SH-SY5Y (cell line): ENCODE results near the gene PI16.

Source experiments
- GATA2 ChIP-seq: IDR thresholded peaks from 2 replicates; pipeline ENCODE4 v1.6.1; 2011; ENCODE audit warnings: mild to moderate bottlenecking, low read depth, low read length
- GATA3 ChIP-seq: IDR thresholded peaks from 2 replicates; pipeline ENCODE4 v1.6.1; 2011; ENCODE audit warnings: low read depth, mild to moderate bottlenecking, low read length, moderate library complexity

Gene PI16

DNA sequence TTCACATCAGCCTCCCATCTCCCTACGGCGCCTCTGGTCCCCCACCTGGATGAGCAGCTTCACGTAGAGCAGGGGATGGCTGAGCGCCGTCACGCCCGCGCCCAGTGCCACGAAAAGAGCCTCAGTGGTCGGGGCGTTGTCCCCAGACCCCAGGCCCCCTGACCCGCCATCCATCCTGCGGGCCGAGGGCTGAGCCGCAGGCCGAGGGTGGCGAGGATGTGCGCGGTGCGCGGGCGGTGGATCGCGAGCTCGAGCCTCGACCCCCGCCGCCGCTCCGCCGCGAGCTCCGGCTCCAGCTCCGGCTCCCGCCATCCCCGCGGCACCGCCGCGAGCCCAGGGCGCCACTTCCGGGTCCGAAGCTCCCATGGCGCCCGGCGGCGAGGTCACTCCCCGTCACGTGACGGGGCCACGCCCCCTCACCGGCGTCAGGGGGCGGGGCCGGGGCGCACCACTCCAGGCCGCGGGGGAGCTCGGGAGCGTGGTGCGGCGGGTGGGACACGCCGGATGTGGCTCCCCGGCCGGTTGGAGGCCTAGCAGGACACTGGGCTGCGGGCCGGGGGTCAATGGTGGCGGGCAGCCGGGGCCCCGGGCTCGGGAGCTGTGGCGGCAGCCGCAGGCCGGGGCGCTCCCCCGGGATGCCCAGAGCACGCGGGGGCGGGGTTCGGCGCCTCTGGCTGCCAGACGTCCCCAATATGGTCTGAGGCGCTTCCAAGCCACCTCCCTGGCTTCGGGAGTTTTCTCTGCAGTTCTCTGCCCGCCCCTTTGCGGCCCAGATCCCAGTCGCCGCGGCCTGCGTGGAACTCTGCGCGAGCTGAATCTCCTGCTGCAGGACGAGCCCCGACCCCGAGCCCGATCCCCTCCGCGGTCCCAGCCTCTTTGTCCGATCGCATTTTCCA is 31.5 kb downstream of the PI16 start, which contains the start of gene MTCH1:
MTCH1 (minus strand) TSS at position 389 of the 896 bp plus-strand sequence; CDS start at position 366, 23 bp downstream.
- no peak for TF ChIP-seq GATA2
- no peak for TF ChIP-seq GATA3

DNA sequence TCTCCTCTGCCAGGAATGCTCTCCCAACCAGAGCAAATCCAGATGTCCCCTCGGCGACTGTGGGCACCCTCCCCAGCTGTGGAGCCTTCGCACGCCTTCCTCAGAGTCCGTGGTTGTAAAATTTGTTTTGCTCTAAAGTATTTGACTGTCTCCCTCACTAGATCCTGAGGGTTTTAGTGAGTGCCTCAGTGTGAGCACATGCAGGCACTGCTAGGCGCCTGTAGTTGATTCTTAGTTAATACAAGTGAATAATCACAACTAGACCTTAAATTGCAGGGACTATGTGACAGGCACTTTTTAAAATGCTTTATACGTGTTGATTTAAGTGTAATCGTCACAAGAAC is 32.1 kb downstream of the PI16 start:
- TF ChIP-seq GATA3 (no peak), GATA2 (no peak)

DNA sequence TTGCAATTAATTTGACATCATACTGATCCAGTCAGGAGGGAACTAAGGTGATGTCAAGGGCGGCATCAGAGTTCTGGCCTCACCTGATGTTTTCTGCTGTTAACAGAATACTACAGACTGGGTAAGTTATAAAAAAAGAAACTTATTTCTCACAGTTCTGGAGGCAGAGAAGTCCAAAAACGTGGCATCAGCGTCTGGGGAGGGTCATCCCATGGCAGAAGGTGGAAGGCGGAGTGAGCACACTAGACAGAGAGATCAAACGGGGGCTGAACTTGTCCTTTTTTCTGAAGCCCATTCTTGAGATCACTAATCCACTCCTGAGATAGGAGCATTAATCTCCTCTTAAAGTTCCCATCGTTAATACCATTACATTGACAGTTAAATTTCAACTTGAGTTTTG is 34.7 kb downstream of the PI16 start:
- no peak for TF ChIP-seq GATA3
- no peak for TF ChIP-seq GATA2

DNA sequence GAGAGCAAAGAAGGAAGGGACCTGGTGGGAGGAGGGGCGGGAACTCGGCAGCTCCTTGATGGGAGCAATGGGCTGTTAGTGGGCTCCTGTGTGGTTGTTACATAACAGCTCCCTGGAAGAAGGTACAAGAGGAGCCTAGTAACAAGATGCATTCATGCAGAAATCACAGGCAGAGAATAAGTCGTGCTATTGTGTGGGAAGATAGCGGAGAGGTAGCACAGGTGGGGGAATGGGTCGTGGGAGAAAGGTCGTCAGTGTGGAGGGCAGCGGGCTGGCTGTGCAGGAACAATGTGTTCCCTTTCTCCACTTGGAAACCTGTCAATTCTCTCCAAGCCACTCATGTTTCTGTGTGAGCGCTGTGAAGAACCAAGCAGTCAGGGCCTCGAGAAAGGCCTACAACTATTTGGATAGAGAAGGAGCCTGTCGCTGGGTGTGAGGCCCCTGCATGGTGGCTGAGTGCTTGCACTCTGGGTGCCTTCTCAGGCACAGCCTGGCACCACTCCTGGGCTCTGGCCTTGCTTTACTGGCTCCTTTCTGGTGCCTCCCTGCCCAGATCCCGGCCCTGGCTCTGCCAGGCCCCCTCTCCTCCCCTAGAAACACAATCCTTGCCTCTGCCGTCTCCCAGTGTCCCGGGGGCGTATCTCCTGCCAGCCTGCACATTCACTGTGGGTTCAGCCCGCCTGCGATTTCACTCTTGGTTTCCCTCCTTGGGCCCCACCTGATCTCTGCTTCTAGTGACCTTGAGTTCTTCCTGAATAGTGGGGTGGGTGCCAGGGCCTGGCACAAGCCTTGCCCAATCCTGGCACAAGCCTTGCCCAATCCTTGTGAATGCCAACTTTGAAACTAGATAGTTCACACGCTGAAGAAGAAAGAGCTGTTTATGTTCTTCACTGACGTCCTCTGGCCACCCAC is 43.5 kb downstream of the PI16 start:
- TF ChIP-seq GATA3 (no peak), GATA2 (no peak)

DNA sequence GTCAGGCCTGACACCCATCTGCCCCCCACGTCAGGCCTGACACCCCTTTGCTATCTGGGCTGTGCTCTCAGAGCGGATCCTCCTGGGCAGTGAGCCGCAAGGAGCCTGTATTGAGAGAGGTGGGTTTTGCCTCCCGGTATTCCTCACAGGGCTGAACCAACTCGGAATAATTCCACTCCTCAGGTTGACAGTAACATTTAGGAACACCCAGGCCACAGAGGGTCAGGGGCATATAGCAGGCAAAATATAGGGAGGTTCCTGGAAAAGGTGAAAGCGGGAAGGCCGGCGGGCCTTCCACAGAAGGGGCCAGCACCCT is 44.1 kb downstream of the PI16 start:
- no peak for TF ChIP-seq GATA2
- no peak for TF ChIP-seq GATA3

DNA sequence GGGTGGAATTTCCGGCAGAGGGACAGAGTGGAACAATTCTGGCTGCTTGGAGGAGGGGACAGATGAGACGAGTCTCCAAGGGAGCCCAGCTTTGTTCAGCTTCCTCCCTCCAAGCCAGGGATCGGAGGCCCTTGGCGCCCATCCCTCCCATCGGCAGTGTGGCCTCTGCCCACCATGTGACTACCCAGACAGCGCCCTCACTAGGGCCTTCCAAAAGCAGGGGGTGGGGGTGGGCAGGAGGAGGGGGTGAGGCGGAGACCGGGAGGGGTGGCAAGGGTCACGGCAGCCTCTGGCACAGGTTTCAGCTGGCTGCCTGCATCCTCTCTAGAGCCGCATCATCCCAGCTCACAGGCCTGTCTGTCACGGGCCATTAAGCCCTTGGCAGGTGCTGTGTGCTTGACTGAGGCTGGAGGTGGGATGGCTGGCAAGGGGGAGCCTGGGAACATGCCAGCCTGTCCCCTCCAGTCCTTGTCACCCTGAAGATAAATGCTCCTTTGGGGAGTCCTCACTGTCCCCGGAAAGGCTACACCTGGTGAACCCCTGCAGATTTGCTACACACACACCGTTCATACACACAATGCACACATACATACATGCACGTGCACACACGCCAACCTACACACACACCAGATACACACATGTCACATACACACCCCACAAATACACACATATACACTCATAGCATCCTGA is 44.7 kb downstream of the PI16 start:
- TF ChIP-seq GATA2 (no peak), GATA3 (no peak)

DNA sequence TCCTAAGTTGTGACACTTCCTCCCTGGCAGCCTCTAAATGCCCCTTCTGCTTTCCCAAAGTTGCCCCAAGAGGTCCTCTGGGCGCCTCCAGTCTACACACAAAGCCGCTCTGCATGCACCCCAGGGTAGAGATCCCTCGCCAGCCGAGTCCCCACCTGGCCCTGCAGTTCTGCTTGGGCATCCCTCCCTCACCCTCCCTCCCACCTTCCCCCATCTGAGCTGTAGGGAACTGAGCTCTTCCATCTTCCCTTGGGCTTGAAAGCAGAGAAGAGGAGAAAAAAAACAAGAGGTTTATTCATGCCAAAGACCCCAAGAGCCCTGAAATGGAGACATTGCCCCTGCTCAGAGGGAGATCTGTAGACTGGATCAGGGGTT is 45.2 kb downstream of the PI16 start:
- no peak for TF ChIP-seq GATA2
- TF ChIP-seq GATA3: no peak

DNA sequence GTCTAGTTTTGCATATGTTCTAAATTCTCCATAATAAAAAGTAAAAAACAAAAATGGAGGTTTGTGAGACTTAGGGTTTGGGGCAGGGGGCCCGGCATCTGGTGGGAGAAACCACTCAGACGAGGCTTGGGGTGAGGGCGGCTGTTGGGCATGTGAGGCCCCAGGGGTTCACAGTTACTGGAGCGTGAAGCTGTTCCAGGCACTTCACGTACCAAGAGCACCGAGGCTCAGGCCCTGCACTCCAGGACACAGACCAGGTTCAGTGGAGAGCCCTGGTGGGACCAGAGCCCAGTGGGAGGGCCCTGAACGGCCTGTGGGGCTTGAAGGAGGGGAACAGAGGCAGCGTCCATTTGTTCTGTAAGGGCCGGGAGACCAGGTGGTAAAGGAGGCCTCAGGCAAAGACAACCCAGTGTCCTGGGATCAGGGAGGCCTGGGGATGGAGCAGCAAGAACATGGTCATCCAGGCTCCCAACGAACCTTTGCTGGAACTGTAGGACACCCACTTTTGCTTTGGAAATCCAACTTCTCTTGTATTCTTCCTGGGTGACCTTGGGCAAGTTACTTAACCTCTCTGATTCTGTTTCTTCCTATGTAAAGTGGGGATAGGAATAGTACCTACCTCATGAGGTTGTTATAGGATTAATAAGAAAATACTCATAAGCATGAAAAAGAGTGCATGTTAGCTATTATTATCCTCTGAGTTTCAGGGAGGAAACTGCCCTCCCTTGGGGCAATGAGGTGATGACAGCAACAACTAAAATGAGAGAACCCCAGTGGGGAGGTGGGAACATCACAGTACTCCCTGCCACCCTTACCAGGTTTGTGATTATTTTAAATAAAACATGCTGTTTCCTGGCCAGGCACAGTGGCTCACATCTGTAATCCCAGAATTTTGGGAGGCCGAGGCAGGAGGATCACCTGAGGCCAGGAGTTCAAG is 49.8 kb downstream of the PI16 start:
- TF ChIP-seq GATA2: no peak
- TF ChIP-seq GATA3: no peak

DNA sequence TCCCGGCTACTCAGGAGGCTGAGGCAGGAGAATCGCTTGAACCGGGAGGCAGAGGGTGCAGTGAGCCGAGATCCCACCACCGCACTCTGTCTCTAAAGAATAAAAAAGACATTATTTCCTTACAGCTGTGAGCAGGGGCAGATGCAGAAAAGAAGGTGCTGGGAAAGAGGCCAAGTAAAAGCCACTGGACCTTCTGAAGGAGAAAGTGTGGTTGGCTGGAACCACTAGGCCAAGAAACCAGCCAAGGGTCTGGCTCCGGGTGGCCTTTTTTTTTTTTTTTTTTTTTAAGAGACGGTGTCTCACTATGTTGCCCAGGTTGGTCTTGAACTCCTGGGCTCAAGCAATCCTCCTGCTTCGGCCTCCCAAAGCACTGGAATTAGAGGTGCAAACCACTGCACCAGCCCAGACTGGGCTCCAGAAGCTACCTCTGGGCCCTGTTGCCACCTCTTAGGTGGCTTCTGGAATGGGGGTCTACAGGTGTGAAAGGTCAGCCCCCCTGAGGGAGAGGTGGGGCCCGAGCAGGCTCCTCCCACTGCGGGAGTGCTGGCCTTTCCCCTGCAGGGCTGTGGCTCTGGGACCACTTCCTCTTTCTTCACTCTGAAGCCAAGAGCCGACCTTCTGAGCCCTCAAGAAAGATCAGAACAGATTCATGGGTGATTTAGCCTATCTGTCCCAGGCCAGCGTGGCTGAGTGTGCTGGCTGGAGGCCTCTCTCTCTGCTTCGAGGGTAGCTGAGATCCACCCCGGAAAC is 50.7 kb downstream of the PI16 start, which contains the start of gene FGD2:
FGD2 (plus strand) TSS at position 595 of the 750 bp plus-strand sequence. CDS start 163 bp downstream, outside the sequence.
- TF ChIP-seq GATA2 (no peak), GATA3 (no peak)

DNA sequence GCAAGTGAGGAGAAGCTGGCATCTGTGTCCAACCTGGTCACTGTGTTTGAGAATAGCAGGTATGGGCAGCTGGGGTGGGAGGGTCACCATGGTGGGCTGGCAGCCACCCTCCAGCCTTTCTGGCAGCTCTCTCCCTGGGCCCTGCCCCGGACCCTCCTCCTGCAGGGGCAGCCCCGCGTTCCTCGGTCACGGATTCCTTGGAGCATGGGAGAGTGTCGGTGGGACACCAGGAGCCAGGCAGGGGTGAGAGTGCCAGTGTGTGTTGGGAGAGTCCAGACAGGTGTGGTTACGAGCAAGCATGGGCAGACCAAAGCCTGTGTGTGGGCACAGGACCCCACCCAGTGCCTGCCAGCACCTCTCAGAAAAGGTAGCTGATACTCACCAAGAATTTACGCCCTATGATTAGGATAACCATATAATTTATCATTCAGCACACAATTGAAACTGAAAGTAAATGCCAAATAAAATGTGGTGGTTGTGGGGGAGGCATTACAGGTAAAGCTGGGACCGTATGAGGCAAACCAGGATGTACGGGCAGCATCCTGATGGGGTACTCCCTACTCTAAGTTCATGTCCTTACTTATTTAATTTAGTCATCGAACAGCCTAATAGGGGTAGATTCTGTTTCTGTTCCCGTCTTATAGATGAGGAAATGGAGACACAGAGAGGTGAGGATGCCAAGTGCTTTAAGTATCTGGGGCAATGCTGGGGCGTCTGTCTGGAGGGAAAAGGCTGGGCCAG is 51.5 kb downstream of the PI16 start:
- TF ChIP-seq GATA3 (no peak), GATA2 (no peak)

DNA sequence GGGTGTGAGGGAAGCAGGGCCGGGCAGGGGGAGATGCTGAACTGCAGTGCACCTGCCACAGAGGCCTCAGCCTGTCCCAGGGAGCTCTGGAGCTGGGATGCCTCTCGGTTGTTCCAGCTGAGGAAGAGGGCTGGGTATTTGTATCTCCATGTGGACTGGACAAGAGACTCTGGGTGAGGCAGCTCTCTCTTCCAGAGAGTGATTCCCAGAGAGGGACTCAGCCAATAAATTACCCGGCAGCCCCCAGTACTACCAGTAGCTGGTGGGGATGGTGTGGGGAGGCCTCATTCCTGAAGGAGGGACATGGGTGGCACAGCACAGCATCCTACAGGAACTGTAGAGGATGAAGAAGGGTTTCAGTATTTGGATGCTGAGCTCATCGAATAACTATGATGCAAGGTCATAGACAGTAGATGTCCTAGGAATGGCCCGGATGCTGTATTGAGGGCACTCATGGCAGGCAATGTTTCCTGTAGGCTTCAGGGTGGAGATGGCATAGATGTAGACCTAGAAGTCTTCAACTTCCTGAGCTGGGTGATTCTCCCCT is 52.3 kb downstream of the PI16 start:
- TF ChIP-seq GATA3: no peak
- TF ChIP-seq GATA2: no peak
